ENCODE data around the gene CFAP43. TPM values are rescaled to one million over a fixed set of nuclear protein-coding genes. Genes with fewer than 3 reads are reported as not detected.

The CFAP43 gene
- total and polyA plus RNA-seq, 2 of the 8 experiments (the other 6 are each of a cell fraction or from before 2014, with no cell fraction given), result 0.11 to 0.27 TPM

DNA sequence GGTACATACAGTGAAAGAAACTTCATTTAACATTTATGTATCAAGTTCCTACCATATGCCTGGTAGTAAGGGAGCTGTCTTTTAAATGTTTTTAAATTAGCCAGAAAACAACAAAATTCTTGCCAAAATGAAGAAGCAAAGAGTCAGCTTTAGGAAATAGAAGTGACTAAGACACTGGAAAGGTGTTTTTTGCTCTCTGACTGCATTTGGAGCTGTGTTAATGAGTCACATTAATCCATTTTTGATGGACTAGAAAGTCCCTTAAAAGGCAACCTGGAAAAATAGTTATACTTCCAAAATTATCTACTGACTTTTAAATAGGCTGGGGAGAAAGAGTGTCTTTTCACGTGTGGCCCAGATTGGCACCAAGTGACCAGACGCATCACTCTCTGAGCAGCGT is 142.5 kb downstream of the CFAP43 start:
- Histone ChIP-seq H3K4me2 (ENCODE audit: insufficient read depth in 1 of 2, low read depth in 2 of 2, low read length in 2 of 2) (no peak overlapping the region), H2BK5ac (ENCODE audit: low read depth, low read length) (no peak overlapping the region; the same call in 1 of the 2 replicates), H3K4me1 (replicated peaks in 1 of 4; ENCODE audit: control insufficient read depth in 3 of 4, insufficient read depth in 4 of 4, low read length in 3 of 4) (peaks cover 0 to 6% (median 1%) of the 10 kb centered on the region in 4 experiments; a peak in 4 of 7 replicates), H3K79me1 (ENCODE audit: low read depth, low read length) (no peaks in the 10 kb centered on the region), H2BK15ac (ENCODE audit: low read length) (no peak overlapping the region), H3K79me2 (ENCODE audit: control insufficient read depth in 1 of 2, insufficient read depth in 2 of 2, low read length in 2 of 2) (no peaks in the 10 kb centered on the region), H3K9me3 (ENCODE audit: insufficient read depth in 2 of 2, low read depth in 1 of 2, low read length in 1 of 2) (no peaks in the 10 kb centered on the region), H4K5ac (ENCODE audit: insufficient read length, low read depth, low read length) (no peak overlapping the region), H2AFZ (ENCODE audit: low read length) (no peak overlapping the region), H3K23me2 (ENCODE audit: low read depth, low read length) (no peaks in the 10 kb centered on the region; the same call in 1 of the 2 replicates), H3K27ac (ENCODE audit: low read depth, low read length) (no peak overlapping the region), H2BK12ac (ENCODE audit: low read depth, low read length) (no peak overlapping the region), H2AK5ac (ENCODE audit: low read depth, low read length) (no peak overlapping the region), H4K8ac (ENCODE audit: extremely low read depth, insufficient read depth, low read length) (no peak overlapping the region), H3K4me3 (ENCODE audit: extremely low read depth in 1 of 4, insufficient read depth in 2 of 4, low read depth in 3 of 4, low read length in 4 of 4) (no peak overlapping the region), H3K4ac (replicated peaks; ENCODE audit: insufficient read length, low read depth, low read length) (no peak overlapping the region), H3K14ac (ENCODE audit: insufficient read length) (no peak overlapping the region), H2BK20ac (ENCODE audit: low read length) (0 out of 2 replicates have a peak overlapping the region, but pooled peaks have one; percentile 19), H4K91ac (replicated peaks; ENCODE audit: insufficient read length, low read length) (no peak overlapping the region), H3K27me3 (replicated peaks in 1 of 4; ENCODE audit: control insufficient read depth in 3 of 4, extremely low read depth in 1 of 4, insufficient read depth in 3 of 4, low read length in 3 of 4) (no peaks in the 10 kb centered on the region), H3K56ac (replicated peaks; ENCODE audit: insufficient read length, low read depth, low read length) (no peak overlapping the region), H3K23ac (ENCODE audit: insufficient read length) (no peak overlapping the region), H2BK120ac (replicated peaks; ENCODE audit: low read depth, low read length) (peak overlapping the region; percentile 47), H3K18ac (ENCODE audit: extremely low read depth, low read length) (no peak overlapping the region), H4K20me1 (replicated peaks in 1 of 2; ENCODE audit: control insufficient read depth in 1 of 2, insufficient read depth in 2 of 2, low read length in 2 of 2) (no peaks in the 10 kb centered on the region), H3K36me3 (ENCODE audit: control insufficient read depth in 2 of 4, insufficient read depth in 4 of 4, low read length in 3 of 4) (no peaks in the 10 kb centered on the region), H3K9ac (replicated peaks in 1 of 4; ENCODE audit: extremely low read depth in 1 of 4, low read depth in 3 of 4, low read length in 3 of 4) (no peak overlapping the region)
- DNase-seq (ENCODE audit: low read depth in 1 of 2, low spot score in 2 of 2) (no peak), FAIRE-seq (no peak)
- ChIA-PET POLR2A (ENCODE audit: partially characterized antibody) (interaction anchor here (0.7 kb wide), 1 partner anchor 113 kb away, joined by 3 read pairs; no protein-coding TSS in a partner anchor), CTCF (ENCODE audit: partially characterized antibody) (interaction anchor here (0.7 to 1.9 kb wide), 6 partner anchors 10 to 205 kb away, joined by 3 to 5 read pairs (median 4); partner anchors contain the start of gene SFR1)
- WGBS, 2 experiments (ENCODE audit: extremely low coverage in 1 of 2, insufficient coverage in 1 of 2, insufficient read length in 1 of 2, insufficient replicate concordance in 2 of 2, low coverage in 1 of 2, low lambda C conversion rate in 2 of 2, missing lambda C conversion rate in 1 of 2), result 75% methylated on average over 3 of the region's 3 CpGs; no CpG with 5 or more reads in 1 of the 2 experiments
- TF ChIP-seq, protein P1, sequence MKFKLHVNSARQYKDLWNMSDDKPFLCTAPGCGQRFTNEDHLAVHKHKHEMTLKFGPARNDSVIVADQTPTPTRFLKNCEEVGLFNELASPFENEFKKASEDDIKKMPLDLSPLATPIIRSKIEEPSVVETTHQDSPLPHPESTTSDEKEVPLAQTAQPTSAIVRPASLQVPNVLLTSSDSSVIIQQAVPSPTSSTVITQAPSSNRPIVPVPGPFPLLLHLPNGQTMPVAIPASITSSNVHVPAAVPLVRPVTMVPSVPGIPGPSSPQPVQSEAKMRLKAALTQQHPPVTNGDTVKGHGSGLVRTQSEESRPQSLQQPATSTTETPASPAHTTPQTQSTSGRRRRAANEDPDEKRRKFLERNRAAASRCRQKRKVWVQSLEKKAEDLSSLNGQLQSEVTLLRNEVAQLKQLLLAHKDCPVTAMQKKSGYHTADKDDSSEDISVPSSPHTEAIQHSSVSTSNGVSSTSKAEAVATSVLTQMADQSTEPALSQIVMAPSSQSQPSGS (IDR thresholded peaks at IDR 0.05; ENCODE audit: low read length), result no peak
- no peak for TF ChIP-seq TAF7 (optimal IDR thresholded peaks at IDR 0.05; ENCODE audit: borderline replicate concordance, low read depth, low read length)
- no peak for TF ChIP-seq RFX5 (IDR thresholded peaks at IDR 0.05; ENCODE audit: borderline replicate concordance, low read depth, low read length)
- TF ChIP-seq NANOG (IDR thresholded peaks at IDR 0.05; ENCODE audit: insufficient read depth, low read depth, low read length, poor library complexity, severe bottlenecking), result no peak
- no peak for TF ChIP-seq MAFK (IDR thresholded peaks at IDR 0.05; ENCODE audit: low read depth, low read length)
- TF ChIP-seq, protein P2, sequence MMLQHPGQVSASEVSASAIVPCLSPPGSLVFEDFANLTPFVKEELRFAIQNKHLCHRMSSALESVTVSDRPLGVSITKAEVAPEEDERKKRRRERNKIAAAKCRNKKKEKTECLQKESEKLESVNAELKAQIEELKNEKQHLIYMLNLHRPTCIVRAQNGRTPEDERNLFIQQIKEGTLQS (IDR thresholded peaks at IDR 0.05; ENCODE audit: insufficient read depth, low read depth, low read length), result no peak

Data from H1 (cell line).